ENCODE results near the gene THAP9.
"Not testable (repeated sequence)": the region's sequence is repeated elsewhere in the genome, so short reads cannot be mapped to it uniquely, and the experiment has no call there.

THAP9 gene

DNA sequence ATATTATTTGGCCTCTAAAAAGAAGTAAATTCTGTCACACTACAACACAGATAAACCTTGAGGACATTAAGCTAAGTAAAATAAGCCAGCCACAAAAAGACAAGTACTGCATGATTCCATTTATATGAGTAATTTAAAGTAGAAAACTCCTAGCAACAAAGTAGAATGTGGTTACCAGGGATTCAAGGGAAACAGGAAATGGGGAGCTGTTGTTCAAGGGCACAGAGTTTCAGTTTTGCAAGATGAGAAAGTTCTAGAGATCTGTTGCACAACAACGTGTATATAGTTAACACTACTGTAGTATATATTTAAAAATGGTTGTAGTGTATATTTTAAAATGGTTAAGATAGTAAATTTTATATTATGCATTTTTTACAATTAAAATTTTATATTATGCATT, 34.9 kb upstream of the THAP9 start:
- peaks cover 6 to 37% (median 25%) of the 10 kb centered on the region in 10 experiments; a peak in 19 of 20 replicates for H3K4me1 ChIP-seq
- peak overlapping the region; percentile 68 to 87 (median 83); a peak in 20 of 22 replicates for H3K27ac ChIP-seq
- peak overlapping the region in 8 of 11 experiments; percentile 48 to 66 (median 58); a peak in 7 of 22 replicates for H3K9ac ChIP-seq
- H3K4me2 ChIP-seq: peak overlapping the region in 10 of 11 experiments; percentile 28 to 82 (median 64); a peak in 17 of 22 replicates
- H3K4me3 ChIP-seq: no peak overlapping the region; a peak in 1 of 20 replicates
- no peaks in the 10 kb centered on the region for H3K27me3 ChIP-seq
- H3K9me3 ChIP-seq (replicated peaks in 1 of 11): peaks cover 0 to 15% (median 0%) of the 10 kb centered on the region in 11 experiments; a peak in 5 of 22 replicates
- H3K36me3 ChIP-seq: peaks cover 88 to 100% (median 98%) of the 10 kb centered on the region in 11 experiments
- H4K20me1 ChIP-seq: peaks cover 0 to 9% (median 0%) of the 10 kb centered on the region in 11 experiments; a peak in 2 of 22 replicates
- peak in 5 of 11 experiments; percentile 39 to 96 (median 70); a peak in 9 of 22 replicates for TF ChIP-seq Cebpa-rat (IDR thresholded peaks at IDR 0.05)

DNA sequence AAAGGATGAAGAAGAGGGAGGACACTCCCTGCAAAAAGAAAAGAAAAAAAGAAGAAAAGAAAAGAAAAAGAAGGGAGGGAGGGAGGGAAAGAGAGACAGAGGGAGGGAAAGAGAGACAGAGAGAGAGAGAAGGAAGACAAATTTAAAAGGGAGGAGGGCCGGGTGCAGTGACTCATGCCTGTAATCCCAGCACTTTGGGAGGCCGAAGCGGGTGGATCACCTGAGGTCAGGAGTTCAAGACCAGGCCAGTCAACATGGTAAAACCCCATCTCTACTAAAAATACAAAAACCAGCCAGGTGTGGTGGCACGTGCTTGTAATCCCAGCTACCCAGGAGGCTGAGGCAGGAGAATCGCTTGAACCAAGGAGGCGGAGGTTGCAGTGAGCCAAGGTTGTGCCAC, 34.5 kb upstream of the THAP9 start:
- Histone ChIP-seq H3K36me3 (peaks cover 90 to 100% (median 99%) of the 10 kb centered on the region in 11 experiments), H3K9me3 (replicated peaks in 1 of 11) (peaks cover 0 to 15% (median 0%) of the 10 kb centered on the region in 11 experiments; a peak in 5 of 22 replicates), H3K4me2 (peak overlapping the region; percentile 19 to 82 (median 64); a peak in 19 of 22 replicates), H3K4me3 (0 out of 20 replicates have a peak overlapping the region, but pooled peaks of 1 of the 10 experiments have one; percentile 7), H3K9ac (peak overlapping the region in 10 of 11 experiments; percentile 48 to 66 (median 58); a peak in 15 of 22 replicates), H3K4me1 (peaks cover 6 to 37% (median 25%) of the 10 kb centered on the region in 10 experiments; a peak in 19 of 20 replicates), H3K27ac (peak overlapping the region; percentile 68 to 87 (median 83); a peak in 21 of 22 replicates)
- H3K27me3 ChIP-seq, H4K20me1 ChIP-seq: not testable (repeated sequence)

DNA sequence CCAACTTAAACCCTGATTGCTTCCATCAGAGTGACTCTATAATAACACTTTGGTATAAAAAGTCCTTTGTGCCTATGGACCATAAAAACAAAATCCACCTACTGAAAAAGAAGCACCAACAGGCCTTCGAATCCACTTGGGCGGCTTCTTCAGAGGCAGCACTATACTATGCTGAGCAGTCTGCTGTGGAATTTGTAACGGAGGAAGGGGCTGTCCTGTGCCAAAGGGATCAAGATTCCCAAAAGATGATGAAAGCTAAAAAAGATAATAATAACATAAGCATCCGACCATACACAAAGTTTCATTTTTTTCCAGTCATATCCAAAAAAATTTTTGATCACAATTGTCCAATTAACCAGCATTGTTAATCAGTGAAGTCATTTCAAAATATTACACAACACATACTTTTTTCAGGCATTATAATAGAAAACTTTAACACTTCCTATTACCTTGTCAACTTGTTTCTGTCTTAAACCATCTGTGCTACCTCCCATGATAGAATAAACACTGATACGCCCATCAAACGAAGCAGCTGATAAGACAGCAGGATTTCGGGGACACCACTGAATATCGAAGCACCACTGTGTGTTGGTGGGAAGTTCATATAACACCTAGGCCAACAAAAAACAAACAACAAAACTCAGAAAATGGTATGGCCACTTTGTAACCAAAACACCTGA, 33.7 kb upstream of the THAP9 start:
- Histone ChIP-seq H4K20me1 (peaks cover 0 to 6% (median 0%) of the 10 kb centered on the region in 11 experiments; a peak in 2 of 22 replicates), H3K27me3 (no peaks in the 10 kb centered on the region), H3K9ac (peak overlapping the region in 1 of 11 experiments; percentile 57; a peak in 3 of 22 replicates), H3K4me1 (peaks cover 6 to 37% (median 25%) of the 10 kb centered on the region in 10 experiments; a peak in 19 of 20 replicates), H3K4me2 (peak overlapping the region in 4 of 11 experiments; percentile 64 to 82 (median 72); a peak in 5 of 22 replicates), H3K36me3 (peaks cover 90 to 100% (median 99%) of the 10 kb centered on the region in 11 experiments), H3K27ac (peak overlapping the region; percentile 15 to 87 (median 83); a peak in 19 of 22 replicates), H3K9me3 (replicated peaks in 1 of 11) (peaks cover 0 to 15% (median 0%) of the 10 kb centered on the region in 11 experiments; a peak in 5 of 22 replicates), H3K4me3 (no peak overlapping the region)
- TF ChIP-seq Cebpa-rat (IDR thresholded peaks at IDR 0.05): no peak

DNA sequence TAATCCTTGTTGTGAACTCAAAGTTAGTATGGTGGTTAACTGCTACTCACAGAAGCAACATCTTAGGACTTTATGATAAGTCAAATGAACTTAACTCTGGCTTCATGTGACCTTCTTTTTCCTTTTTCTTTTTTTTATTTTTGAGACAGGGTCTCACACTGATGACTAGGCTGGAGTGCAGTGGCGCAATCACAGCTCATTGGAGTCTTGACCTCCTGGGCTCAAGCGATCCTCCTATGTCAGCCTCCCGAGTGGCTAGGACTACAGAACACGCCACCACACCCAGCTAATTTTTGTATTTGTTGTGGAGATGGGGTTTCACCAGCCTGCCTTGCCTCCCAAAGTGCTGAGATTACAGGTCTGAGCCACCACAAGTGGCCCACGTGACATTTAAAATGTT, 32.0 kb upstream of the THAP9 start:
- peak overlapping the region in 2 of 11 experiments; percentile 10 to 16; a peak in 1 of 22 replicates for H3K27ac ChIP-seq
- TF ChIP-seq Cebpa-rat (IDR thresholded peaks at IDR 0.05): no peak
- peaks cover 6 to 37% (median 25%) of the 10 kb centered on the region in 10 experiments; a peak in 19 of 20 replicates for H3K4me1 ChIP-seq
- no peak overlapping the region for H3K4me3 ChIP-seq
- H3K27me3 ChIP-seq: no peaks in the 10 kb centered on the region
- peaks cover 0 to 6% (median 0%) of the 10 kb centered on the region in 11 experiments; a peak in 6 of 22 replicates for H4K20me1 ChIP-seq
- H3K36me3 ChIP-seq: peaks cover 91 to 100% (median 99%) of the 10 kb centered on the region in 11 experiments
- peaks cover 0 to 15% (median 0%) of the 10 kb centered on the region in 11 experiments; a peak in 5 of 22 replicates for H3K9me3 ChIP-seq (replicated peaks in 1 of 11)
- no peak overlapping the region for H3K4me2 ChIP-seq
- no peak overlapping the region for H3K9ac ChIP-seq

DNA sequence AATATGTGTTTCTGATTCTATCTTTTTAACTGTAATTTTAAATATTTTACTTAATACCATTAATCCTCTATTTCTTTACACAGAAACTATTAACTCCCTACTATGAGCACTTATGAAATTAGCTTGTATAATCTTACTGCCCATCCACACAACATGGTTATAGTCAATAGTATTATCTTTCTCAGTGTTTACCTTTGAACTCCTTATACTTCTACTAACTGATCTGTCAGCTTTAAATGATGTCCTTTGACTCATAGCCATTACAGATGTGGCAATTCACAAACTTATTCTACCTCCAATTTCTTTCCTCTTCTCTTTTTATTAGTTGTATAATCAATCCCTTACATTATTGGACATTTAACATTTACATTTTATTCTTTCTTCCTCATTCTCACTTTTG, 15.1 kb upstream of the THAP9 start:
- peaks cover 30 to 66% (median 45%) of the 10 kb centered on the region in 11 experiments for H3K36me3 ChIP-seq
- H3K27ac ChIP-seq: no peak overlapping the region
- peaks cover 11 to 100% (median 89%) of the 10 kb centered on the region in 11 experiments; a peak in 18 of 22 replicates for H4K20me1 ChIP-seq
- H3K27me3 ChIP-seq: no peaks in the 10 kb centered on the region
- peaks cover 11 to 42% (median 18%) of the 10 kb centered on the region in 10 experiments; a peak in 18 of 20 replicates for H3K4me1 ChIP-seq
- H3K9me3 ChIP-seq (replicated peaks in 1 of 11): 0 out of 22 replicates have a peak, but pooled peaks cover 0 to 4% (median 0%) of the 10 kb centered on the region in 11 experiments
- no peak for TF ChIP-seq Cebpa-rat (IDR thresholded peaks at IDR 0.05)
- H3K4me3 ChIP-seq: no peak overlapping the region
- H3K4me2 ChIP-seq: peak overlapping the region in 3 of 11 experiments; percentile 7 to 47 (median 46); a peak in 3 of 22 replicates
- no peak overlapping the region for H3K9ac ChIP-seq

DNA sequence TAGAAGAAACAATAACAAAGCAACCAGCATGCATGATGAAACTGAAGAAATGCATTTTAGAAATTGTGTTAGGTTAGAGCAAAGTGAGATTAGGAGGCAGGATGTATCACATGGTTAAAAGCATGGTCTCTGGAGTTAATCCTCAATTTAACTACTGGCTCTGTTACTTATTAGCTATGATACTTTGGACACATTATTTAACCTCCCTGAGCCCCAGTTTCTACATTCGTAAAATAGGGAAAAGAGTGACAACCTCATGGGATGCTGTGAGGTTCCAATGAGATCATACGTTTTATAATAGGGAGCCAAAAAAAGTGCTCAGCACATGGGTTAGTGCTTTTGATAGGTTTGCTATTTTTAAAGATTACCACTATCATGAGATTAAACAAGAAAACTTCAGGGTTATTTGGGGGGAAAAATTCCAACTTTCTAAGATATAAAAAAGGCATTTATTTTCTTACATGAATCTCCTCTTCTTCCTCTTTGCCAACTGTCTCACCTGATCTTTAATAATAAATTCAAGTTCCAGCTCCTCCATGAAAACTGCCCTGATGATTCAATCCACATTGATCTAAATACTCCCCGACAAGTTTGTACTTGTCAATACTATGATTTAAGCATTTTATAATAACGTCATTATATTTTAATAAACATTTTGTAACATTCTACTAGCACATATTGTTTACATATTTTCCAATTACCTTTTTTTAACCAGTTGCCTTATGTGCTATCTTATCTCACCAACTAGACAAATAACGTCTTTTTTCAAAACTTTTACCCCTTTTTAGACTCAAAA, 14.2 kb upstream of the THAP9 start:
- Histone ChIP-seq H3K36me3 (peaks cover 21 to 57% (median 36%) of the 10 kb centered on the region in 11 experiments), H3K4me1 (peaks cover 11 to 38% (median 15%) of the 10 kb centered on the region in 10 experiments; a peak in 18 of 20 replicates), H3K9ac (peak overlapping the region in 1 of 11 experiments; percentile 24; a peak in 1 of 22 replicates), H3K4me2 (peak overlapping the region in 3 of 11 experiments; percentile 7 to 47 (median 46); a peak in 4 of 22 replicates), H3K27ac (no peak overlapping the region), H3K4me3 (no peak overlapping the region), H4K20me1 (peaks cover 11 to 93% (median 79%) of the 10 kb centered on the region in 11 experiments; a peak in 18 of 22 replicates), H3K27me3 (no peaks in the 10 kb centered on the region), H3K9me3 (replicated peaks in 1 of 11) (0 out of 22 replicates have a peak, but pooled peaks cover 0 to 4% (median 0%) of the 10 kb centered on the region in 11 experiments)
- TF ChIP-seq Cebpa-rat (IDR thresholded peaks at IDR 0.05): no peak

DNA sequence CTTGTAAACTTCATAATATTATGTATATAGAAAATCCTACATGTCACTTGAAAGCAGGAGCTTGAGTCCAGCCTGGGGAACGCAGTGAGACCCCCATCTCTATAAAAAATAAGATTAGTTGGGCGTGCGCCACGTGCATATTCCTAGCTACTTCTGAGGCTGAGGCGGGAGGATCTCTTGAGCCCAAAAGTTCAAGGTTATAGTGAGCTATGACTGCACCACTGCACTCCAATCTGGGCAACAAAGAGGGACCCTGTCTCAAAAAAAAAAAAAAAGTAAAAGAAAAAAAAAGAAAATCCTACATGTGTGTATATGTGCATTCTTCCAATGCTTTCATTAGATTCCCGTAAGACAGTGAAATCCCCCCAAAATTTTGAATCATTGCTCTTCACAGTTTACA, 11.2 kb upstream of the THAP9 start:
- Histone ChIP-seq H3K4me2 (peak overlapping the region; percentile 66 to 93 (median 88)), H3K9ac (peak overlapping the region; percentile 82 to 98 (median 93); a peak in 21 of 22 replicates), H3K27ac (peak overlapping the region in 6 of 11 experiments; percentile 84 to 96 (median 94); a peak in 10 of 22 replicates), H3K4me1 (peaks cover 18 to 56% (median 32%) of the 10 kb centered on the region in 10 experiments), H3K4me3 (peak overlapping the region; percentile 68 to 92 (median 82)), H3K36me3 (peaks cover 16 to 44% (median 25%) of the 10 kb centered on the region in 11 experiments), H3K27me3 (no peaks in the 10 kb centered on the region), H3K9me3 (replicated peaks in 1 of 11) (no peaks in the 10 kb centered on the region), H4K20me1 (peaks cover 5 to 75% (median 52%) of the 10 kb centered on the region in 11 experiments; a peak in 16 of 22 replicates)
- TF ChIP-seq Cebpa-rat (IDR thresholded peaks at IDR 0.05): no peak

DNA sequence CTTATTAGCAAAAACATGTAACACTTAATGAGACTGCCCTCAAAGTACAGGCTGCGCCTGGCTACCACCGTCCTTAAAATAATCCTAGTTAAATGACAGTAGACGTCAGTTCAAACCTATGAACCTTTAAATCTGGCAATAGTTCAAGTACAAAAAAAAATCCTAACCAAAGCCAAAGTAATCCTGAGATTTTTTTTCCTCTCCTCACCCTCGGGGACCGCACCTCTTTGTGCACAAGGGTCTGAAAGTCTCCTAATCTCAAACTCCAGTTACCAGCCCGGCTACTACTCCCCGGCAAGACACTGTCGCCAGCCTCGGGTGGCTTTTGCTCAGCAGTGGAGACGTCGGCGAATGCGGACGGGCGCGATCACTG, 10.0 kb upstream of the THAP9 start:
- Histone ChIP-seq H3K9ac (peak overlapping the region; percentile 82 to 98 (median 93)), H4K20me1 (peaks cover 8 to 71% (median 40%) of the 10 kb centered on the region in 11 experiments; a peak in 17 of 22 replicates), H3K27me3 (no peaks in the 10 kb centered on the region), H3K9me3 (replicated peaks in 1 of 11) (no peaks in the 10 kb centered on the region), H3K4me2 (peak overlapping the region; percentile 66 to 93 (median 88)), H3K27ac (peak overlapping the region; percentile 84 to 96 (median 93)), H3K4me3 (peak overlapping the region; percentile 68 to 92 (median 82)), H3K4me1 (peaks cover 18 to 54% (median 32%) of the 10 kb centered on the region in 10 experiments), H3K36me3 (peaks cover 25 to 49% (median 34%) of the 10 kb centered on the region in 11 experiments)
- no peak for TF ChIP-seq Cebpa-rat (IDR thresholded peaks at IDR 0.05)

All from BLaER1 treated with 17β-estradiol and CSF1 and Interleukin-3, amounts not matched to agents 10 nM and 100 nM (cell line).